ENCODE data around the gene ID2.

- TF ChIP-seq CTCF (IDR thresholded peaks at IDR 0.05): no peak
- no peak for TF ChIP-seq ZFX (IDR thresholded peaks at IDR 0.05; ENCODE audit: borderline replicate concordance)
Observed at GRCh38 chr2:8654041-8654440, 27.8 kb upstream of the ID2 start.

Measured in 22Rv1 (cell line).